ENCODE measurements around the gene JAG1.

DNA sequence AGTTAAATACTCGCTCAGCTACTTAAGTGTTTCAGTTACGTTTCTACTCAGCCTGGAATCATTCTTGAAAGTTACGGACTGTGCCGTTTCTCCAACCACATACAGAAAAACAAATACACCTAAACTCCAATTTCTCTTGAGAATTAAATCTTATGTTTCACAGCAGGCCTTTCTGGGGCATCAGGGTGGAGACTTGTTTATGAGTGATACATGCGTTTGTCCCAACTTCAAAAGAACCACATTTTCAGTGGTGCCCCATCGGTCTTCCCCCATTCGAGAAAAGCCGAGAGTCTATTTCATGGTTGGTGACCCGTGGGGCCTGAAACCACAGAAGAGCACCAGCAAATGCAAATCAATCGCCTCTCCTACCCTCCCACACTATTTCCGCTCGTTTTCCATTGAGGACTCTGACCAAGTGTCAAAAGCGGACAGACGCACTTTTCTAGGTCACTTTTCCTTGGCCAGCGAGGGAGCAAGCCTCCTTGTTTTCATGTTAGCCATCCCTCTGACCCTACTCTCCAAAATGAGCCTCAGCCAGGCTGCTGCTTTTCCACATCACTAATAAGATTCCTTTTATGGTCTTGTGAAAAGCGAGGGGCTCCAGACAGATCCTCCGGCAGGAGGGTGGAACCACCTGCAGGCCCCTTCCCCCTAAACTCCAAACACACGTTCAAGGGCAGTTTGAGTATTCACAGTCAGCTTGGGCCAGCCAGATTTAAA, 3.1 kb downstream of the JAG1 start:
- TF ChIP-seq, protein P1, sequence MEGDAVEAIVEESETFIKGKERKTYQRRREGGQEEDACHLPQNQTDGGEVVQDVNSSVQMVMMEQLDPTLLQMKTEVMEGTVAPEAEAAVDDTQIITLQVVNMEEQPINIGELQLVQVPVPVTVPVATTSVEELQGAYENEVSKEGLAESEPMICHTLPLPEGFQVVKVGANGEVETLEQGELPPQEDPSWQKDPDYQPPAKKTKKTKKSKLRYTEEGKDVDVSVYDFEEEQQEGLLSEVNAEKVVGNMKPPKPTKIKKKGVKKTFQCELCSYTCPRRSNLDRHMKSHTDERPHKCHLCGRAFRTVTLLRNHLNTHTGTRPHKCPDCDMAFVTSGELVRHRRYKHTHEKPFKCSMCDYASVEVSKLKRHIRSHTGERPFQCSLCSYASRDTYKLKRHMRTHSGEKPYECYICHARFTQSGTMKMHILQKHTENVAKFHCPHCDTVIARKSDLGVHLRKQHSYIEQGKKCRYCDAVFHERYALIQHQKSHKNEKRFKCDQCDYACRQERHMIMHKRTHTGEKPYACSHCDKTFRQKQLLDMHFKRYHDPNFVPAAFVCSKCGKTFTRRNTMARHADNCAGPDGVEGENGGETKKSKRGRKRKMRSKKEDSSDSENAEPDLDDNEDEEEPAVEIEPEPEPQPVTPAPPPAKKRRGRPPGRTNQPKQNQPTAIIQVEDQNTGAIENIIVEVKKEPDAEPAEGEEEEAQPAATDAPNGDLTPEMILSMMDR (IDR thresholded peaks at IDR 0.05): no peak
- TF ChIP-seq POLR2A (IDR thresholded peaks at IDR 0.05) (no peak), EP300 (IDR thresholded peaks at IDR 0.05) (peak in 1 of 2 donors; percentile 24)
